SU-DHL-6 (cell line): ENCODE measurements around the gene PPCS.
"Not testable (repeated sequence)": the region's sequence is repeated elsewhere in the genome, so short reads cannot be mapped to it uniquely, and the experiment has no call there.

Experiments used
- H2AFZ ChIP-seq: fragments of 200-600 bp; sonication (generic); 2 replicates; pipeline ENCODE4 v1.6.1; 2014; ENCODE audit warnings: low read depth, mild to moderate bottlenecking, moderate library complexity, mixed read lengths, antibody characterized with exemption, low read length; ENCODE audit not compliant: severe bottlenecking
- H3F3A ChIP-seq: fragments of 200-600 bp; shearing (Covaris generic); 2 replicates; pipeline ENCODE4 v1.6.0; 2016; ENCODE audit warnings: antibody characterized with exemption, mild to moderate bottlenecking; ENCODE audit not compliant: insufficient read depth
- H3K27ac ChIP-seq: fragments of 200-600 bp; sonication (generic); 2 replicates; pipeline ENCODE4 v1.5.1; 2016; ENCODE audit warnings: low read depth, mild to moderate bottlenecking, low read length, moderate library complexity, mixed read lengths
- H3K27me3 ChIP-seq: fragments of 200-600 bp; sonication (generic), shearing (Covaris generic); 2 replicates; pipeline ENCODE4 v1.6.0; 2014; ENCODE audit warnings: mild to moderate bottlenecking, low read length
- H3K36me3 ChIP-seq: fragments of 200-600 bp; sonication (generic); 2 replicates; pipeline ENCODE4 v1.6.1; 2014; ENCODE audit warnings: mild to moderate bottlenecking, low read length, mixed read lengths
- H3K4me2 ChIP-seq: fragments of 300-600, 200-600 bp; shearing (Covaris generic), sonication (generic); 2 replicates; pipeline ENCODE4 v1.6.0; 2014; ENCODE audit warnings: low read length, low read depth, mild to moderate bottlenecking; ENCODE audit not compliant: poor library complexity, severe bottlenecking
- H3K4me3 ChIP-seq: fragments of 200-600 bp; sonication (generic); 2 replicates; pipeline ENCODE4 v1.5.1; 2014; ENCODE audit warnings: antibody characterized with exemption, low read length, mild to moderate bottlenecking, mixed read lengths; ENCODE audit not compliant: insufficient read depth, poor library complexity, severe bottlenecking
- H3K79me2 ChIP-seq: fragments of 200-600 bp; sonication (generic); 2 replicates; pipeline ENCODE4 v1.6.1; 2014; ENCODE audit warnings: mild to moderate bottlenecking, low read length, moderate library complexity; ENCODE audit not compliant: insufficient read depth
- H3K9ac ChIP-seq: fragments of 200-600 bp; sonication (generic); 2 replicates; pipeline ENCODE4 v1.7.0; 2014; ENCODE audit warnings: mild to moderate bottlenecking, low read length
- H3K9me2 ChIP-seq: fragments of 200-600 bp; sonication (generic); replicated peaks from 2 replicates; pipeline ENCODE4 v1.6.1; 2014; ENCODE audit warnings: low read length; ENCODE audit not compliant: insufficient read depth
- H3K9me3 ChIP-seq: fragments of 200-600 bp; sonication (generic); 2 replicates; pipeline ENCODE4 v1.6.1; 2014; ENCODE audit warnings: low read length, mixed read lengths; ENCODE audit not compliant: insufficient read depth
- H4K20me1 ChIP-seq: fragments of 200-600 bp; sonication (generic); 2 replicates; pipeline ENCODE4 v1.6.1; 2014; ENCODE audit warnings: low read depth, mild to moderate bottlenecking, antibody characterized with exemption, low read length, moderate library complexity, mixed read lengths
- EZH2phosphoT487 ChIP-seq: fragments of 200-600 bp; sonication (generic), shearing (Covaris generic); conservative IDR thresholded peaks from 2 replicates; pipeline ENCODE4 v1.6.1; 2018; ENCODE audit warnings: mild to moderate bottlenecking, antibody characterized with exemption, low read length, moderate library complexity, mixed read lengths
- TF ChIP-seq, protein P1 (sequence below): fragments of 200-600 bp; sonication (generic); IDR thresholded peaks from one replicate; pipeline ENCODE4 v1.5.1; 2017; ENCODE audit warnings: antibody characterized with exemption, mild to moderate bottlenecking, low read length, moderate library complexity; ENCODE audit not compliant: insufficient read depth, poor library complexity, severe bottlenecking

PPCS gene

DNA sequence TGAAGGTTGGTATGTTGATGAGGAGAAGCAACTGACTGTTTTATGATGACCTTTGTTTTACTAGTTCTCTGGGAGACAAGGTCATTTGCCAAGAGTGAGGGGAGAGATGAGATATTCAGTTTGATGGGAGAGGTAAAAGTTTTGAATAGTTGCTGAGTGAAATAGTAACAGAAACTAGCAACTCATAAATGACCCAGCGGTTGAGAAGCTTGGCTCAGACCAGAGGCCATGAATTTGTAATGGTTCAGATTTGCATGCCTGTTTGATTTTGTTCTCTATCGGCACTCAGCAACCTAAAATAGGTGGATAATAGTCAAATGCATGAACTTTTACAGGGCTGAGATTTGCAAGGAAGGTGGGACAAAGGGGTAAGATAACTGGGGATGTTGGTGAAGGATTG, 13.4 kb downstream of the PPCS start:
- Histone ChIP-seq H3K9ac (no peak overlapping the region), H3K9me3 (no peaks in the 10 kb centered on the region), H2AFZ (no peak overlapping the region), H3K4me3 (no peak overlapping the region), H3K27ac (no peak overlapping the region), H3K36me3 (no peaks in the 10 kb centered on the region), H3K4me2 (no peak overlapping the region), H3F3A (no peaks in the 10 kb centered on the region), H4K20me1 (no peaks in the 10 kb centered on the region), H3K9me2 (no peaks in the 10 kb centered on the region), H3K79me2 (no peaks in the 10 kb centered on the region), H3K27me3 (no peaks in the 10 kb centered on the region)
- no peak for TF ChIP-seq EZH2phosphoT487
- TF ChIP-seq, protein P1, sequence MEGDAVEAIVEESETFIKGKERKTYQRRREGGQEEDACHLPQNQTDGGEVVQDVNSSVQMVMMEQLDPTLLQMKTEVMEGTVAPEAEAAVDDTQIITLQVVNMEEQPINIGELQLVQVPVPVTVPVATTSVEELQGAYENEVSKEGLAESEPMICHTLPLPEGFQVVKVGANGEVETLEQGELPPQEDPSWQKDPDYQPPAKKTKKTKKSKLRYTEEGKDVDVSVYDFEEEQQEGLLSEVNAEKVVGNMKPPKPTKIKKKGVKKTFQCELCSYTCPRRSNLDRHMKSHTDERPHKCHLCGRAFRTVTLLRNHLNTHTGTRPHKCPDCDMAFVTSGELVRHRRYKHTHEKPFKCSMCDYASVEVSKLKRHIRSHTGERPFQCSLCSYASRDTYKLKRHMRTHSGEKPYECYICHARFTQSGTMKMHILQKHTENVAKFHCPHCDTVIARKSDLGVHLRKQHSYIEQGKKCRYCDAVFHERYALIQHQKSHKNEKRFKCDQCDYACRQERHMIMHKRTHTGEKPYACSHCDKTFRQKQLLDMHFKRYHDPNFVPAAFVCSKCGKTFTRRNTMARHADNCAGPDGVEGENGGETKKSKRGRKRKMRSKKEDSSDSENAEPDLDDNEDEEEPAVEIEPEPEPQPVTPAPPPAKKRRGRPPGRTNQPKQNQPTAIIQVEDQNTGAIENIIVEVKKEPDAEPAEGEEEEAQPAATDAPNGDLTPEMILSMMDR = no peak

GRCh38 chr1:42476605-42477004, 20.3 kb downstream of the PPCS start:
- Histone ChIP-seq H3F3A (no peaks in the 10 kb centered on the region), H3K27ac (no peak overlapping the region), H3K79me2 (no peaks in the 10 kb centered on the region), H2AFZ (no peak overlapping the region), H3K4me2 (no peak overlapping the region), H3K27me3 (no peaks in the 10 kb centered on the region), H3K4me3 (no peak overlapping the region), H4K20me1 (no peaks in the 10 kb centered on the region), H3K9ac (no peak overlapping the region), H3K9me3 (no peaks in the 10 kb centered on the region), H3K36me3 (no peaks in the 10 kb centered on the region), H3K9me2 (no peaks in the 10 kb centered on the region)
- TF ChIP-seq EZH2phosphoT487 = no peak
- TF ChIP-seq, protein P1 = no peak

- not testable (repeated sequence) for H3K27me3 ChIP-seq, H4K20me1 ChIP-seq, H3K27ac ChIP-seq, H3K4me3 ChIP-seq, H3K4me2 ChIP-seq, H3K9me2 ChIP-seq, H3K36me3 ChIP-seq, H2AFZ ChIP-seq, H3K9me3 ChIP-seq, H3K9ac ChIP-seq, H3F3A ChIP-seq, H3K79me2 ChIP-seq
Measured at GRCh38 chr1:42477354-42477753, 21.0 kb downstream of the PPCS start.

- Histone ChIP-seq H3K9ac (no peak overlapping the region), H3K27ac (no peak overlapping the region), H2AFZ (no peak overlapping the region), H3F3A (no peaks in the 10 kb centered on the region), H3K4me2 (no peak overlapping the region), H3K4me3 (no peak overlapping the region), H3K9me2 (no peaks in the 10 kb centered on the region), H3K36me3 (no peaks in the 10 kb centered on the region), H3K79me2 (no peaks in the 10 kb centered on the region), H3K9me3 (no peaks in the 10 kb centered on the region), H4K20me1 (no peaks in the 10 kb centered on the region), H3K27me3 (no peaks in the 10 kb centered on the region)
- no peak for TF ChIP-seq EZH2phosphoT487
- TF ChIP-seq, protein P1 = no peak
Measured at GRCh38 chr1:42477775-42478174, 21.4 kb downstream of the PPCS start.
